Stomach (tissue), 4 donors: Measurements from ENCODE around the gene ZNF181.

Experiments used
- CTCF ChIP-seq, 7 experiments: fragments of 450-650 bp in 4 of 7; fragments of 200-600 bp in 3 of 7; sonication (generic) in 3 of 7; IDR thresholded peaks; one replicate each; pipeline ENCODE4 v1.5.1; 2016 to 2019; ENCODE audit warnings: antibody characterized with exemption in 7 of 7, control low read depth in 2 of 7, mild to moderate bottlenecking in 1 of 7
- EP300 ChIP-seq: sonication (generic); formaldehyde crosslinking; IDR thresholded peaks from one replicate; pipeline ENCODE4 v1.6.1; 2017; ENCODE audit warnings: antibody characterized with exemption
- POLR2A ChIP-seq, 4 donors: fragments of 450-650 bp; IDR thresholded peaks; one replicate each; pipeline ENCODE4 v1.6.1; 2016; ENCODE audit warnings: antibody characterized with exemption in 4 of 4, control low read depth in 2 of 4, mild to moderate bottlenecking in 1 of 4, moderate library complexity in 1 of 4
- POLR2AphosphoS5 ChIP-seq, 3 donors: sonication (generic); formaldehyde crosslinking; IDR thresholded peaks; one replicate each; pipeline ENCODE4 v1.6.1; 2016; ENCODE audit warnings: antibody characterized with exemption in 3 of 3

- TF ChIP-seq POLR2A (IDR thresholded peaks at IDR 0.05) (no peak), CTCF (IDR thresholded peaks at IDR 0.05) (no peak), EP300 (no peak), POLR2AphosphoS5 (IDR thresholded peaks at IDR 0.05) (no peak)
These were observed 33.9 kb downstream of the ZNF181 start for GRCh38 chr19:34767951-34768350.
